GM18861 (cell line): ENCODE results near the gene CELA3B.
"Not testable (repeated sequence)": the region's sequence is repeated elsewhere in the genome, so short reads cannot be mapped to it uniquely, and the experiment has no call there.

Experiments used
- ATAC-seq: cut with Tn5 transposase; IDR thresholded peaks from one replicate; pipeline ENCODE4 v1.9.1; 2021; ENCODE audit not compliant: unreplicated experiment

CELA3B gene

GRCh38 chr1:21942959-21943640, 33.7 kb upstream of the CELA3B start:
- not testable (repeated sequence) for ATAC-seq

DNA sequence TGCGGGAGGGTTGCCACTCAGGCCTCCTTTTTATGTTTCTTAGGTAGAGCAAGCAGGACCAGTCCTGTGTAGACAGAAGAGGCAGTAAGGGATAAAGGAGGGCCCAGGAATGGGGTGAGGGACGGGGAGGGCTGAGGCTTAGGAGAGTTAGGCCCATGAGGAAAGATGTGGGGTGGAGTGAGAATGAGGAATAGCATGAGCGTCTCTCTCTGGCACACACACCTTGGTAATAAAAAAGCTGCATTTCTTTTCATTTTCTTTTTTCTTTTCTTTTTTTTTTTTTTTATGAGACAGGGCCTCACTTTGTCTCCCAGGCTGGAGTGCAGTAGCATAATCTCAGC, 32.1 kb upstream of the CELA3B start:
- no peak for ATAC-seq

DNA sequence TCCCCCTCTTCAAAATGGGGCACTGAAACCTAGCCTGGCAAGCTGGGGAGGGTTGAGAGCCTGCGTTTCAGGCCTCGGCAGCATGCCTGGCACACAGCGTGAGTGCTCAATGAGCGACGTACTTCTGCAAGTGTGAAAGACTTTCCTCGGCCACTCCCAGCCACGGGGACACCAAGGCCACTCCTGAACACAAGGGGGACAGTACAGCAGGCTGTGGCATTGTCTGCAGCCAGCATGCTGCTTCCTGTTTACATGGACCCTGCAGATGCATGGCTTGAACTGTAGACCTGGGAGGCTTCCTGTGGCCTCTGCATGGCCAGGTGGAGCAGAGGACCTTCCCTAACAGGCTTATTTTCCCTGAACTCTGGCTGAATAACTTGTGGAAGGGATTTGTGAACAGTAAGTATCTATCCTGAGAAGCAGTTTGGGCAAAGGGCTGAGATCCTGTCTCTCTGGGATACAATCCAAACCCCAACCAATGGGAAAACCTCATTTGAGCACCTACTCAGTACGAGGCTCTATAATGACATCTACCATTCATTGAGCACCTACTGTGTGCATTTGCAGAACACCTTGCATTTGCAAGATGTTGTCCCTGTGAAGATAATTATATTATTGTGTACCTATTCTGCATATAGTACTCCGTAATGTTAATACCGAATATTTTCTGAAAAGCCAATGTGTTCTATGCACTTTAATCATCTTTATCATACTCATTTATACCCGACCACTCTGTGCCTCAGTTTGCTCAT, 29.8 kb upstream of the CELA3B start:
- no peak for ATAC-seq

DNA sequence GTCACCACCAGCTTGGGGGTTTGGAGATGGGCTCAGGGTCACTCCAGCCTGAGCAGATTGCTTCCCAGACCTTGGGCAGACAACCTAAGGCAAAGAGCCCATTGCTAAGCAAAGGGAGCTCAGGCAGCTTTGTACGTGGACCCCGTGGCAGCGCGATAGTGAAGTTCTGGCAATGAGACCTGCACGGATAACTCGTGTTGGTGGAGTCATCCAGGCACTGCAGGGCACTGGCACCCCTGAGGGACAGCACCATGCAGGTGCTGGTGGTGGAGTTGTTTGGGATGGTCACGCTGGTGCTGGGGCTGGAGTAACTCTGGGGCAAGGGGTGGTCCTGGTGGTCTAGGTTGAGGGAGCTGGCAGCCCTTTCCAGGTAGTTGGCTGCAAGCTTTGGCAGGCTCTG, 26.1 kb upstream of the CELA3B start:
- ATAC-seq: no peak

DNA sequence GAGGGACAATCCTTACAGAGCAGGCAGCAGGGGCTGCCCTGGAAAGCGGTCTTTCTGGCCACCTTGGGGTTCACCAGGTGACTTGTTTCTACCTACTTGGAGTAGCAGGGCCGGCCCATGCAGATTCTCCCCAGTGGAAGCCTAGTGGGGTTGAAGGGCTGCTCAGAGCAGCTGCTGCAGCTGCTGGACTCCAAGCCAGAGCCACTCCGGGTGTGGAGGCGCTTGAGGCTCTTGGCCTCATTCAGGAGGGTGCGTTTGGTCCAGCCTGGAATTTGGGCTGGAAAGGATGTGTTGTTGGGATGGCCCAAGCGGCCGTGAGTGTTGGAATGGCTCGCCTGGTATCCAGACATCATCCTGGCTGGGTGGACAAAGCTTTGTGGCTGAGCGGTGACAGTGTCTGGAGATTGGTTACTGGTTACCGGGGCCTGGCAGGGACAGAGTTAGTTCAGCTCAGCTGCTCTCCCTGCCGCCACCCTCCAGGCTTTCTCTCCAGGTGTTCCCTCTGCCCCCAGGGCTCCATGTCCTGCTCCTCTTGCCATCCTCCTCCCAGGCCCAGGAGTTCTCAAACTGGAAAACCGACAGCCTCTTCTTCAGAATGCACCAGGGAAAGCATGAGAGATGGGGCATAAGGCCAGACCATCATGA, 25.5 kb upstream of the CELA3B start:
- ATAC-seq: no peak

DNA sequence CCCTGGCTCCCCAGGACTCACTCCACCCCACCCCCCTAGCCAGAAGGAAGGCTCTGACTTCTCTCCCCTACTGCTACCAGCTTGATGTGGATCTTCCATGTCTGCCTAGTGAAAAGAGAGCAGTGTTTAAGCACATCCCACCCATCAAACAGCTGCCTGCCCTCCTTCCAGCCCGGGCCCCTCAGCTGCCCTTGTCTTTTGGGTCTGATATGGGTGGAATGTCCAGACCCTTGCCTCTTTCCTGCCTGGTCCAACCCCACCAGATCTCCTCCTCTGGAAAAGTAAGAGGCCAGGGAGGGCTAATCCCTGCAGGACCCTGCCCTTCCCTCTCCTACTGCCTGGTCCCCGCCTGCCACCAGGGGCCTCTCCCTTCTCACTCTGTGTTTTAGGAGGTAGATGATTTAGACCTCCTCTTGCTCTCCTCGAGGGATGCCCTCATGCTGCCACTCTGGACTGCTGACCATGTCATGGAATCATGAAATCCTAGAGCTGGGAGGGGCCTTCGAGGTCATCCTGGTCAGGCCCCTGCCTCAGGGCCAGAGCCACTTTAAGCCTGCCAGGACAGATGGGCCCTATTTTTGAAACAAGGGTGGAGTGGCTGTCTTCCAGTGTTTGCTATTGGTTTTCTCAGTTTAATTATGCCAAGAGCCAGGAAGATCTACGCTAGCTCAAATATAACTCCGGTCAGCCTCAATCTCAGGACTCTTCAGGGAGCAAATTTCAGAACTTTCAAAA, 23.9 kb upstream of the CELA3B start:
- no peak for ATAC-seq

DNA sequence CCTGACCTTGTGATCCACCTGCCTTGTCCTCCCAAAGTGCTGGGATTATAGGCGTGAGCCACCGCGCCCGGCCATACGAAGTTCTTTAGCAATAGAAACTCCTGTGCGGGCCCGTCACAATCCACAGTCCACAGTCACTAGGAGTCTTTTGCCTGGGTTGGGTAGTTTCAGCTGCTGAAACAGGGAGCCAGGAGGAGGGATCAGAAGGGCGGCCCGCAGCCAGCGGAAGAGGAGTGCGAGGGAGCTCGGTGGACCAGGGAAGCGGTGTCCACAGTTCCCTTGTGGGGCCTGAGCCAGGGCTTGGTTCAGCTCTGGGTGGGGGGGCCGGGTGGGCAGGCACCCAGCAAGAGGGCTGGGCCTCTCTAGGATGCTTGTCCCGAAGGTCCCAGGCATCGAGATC, 21.8 kb upstream of the CELA3B start:
- ATAC-seq: no peak

GRCh38 chr1:21955501-21956281, 21.1 kb upstream of the CELA3B start:
- no peak for ATAC-seq

GRCh38 chr1:21956720-21957552, 19.9 kb upstream of the CELA3B start:
- no peak for ATAC-seq

DNA sequence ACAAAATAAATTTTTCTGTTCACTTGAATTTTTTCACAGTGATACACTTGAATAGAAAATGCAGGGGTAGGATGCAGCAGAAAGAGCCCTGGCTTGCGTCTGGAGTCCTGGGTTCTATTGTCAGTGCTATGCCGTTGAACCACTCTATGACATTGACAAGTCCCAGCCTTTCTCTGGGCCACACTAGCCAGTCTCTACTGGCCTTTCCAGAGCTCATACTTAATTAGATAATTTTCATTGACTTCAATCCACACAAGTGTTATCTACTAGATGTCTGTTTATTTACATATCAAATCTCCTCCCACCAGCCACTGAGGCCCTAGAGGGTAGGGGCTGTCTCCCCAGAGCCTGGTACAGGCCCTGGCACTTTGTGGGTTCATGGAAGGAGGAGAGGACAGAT, 15.5 kb upstream of the CELA3B start:
- no peak for ATAC-seq

DNA sequence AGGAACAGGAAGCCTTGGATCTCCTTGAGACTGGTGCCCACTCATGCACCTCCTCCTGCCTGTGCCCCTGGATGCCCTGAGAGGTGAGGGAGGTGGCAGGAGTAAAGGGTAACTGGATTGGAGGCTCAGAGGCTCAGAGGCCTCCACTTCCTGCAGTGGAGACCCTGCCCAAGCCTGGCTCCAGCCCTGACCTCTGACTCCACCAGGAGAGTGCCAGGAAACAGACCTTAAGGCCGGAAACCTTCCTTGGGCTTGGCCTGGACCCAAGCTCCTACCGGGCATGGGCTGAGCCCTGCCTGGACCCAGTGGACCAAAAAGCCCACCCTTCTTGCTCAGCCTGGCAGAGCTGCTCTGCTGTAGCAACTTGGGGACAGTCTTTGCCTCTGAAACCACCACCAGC, 15.0 kb upstream of the CELA3B start:
- ATAC-seq: no peak

GRCh38 chr1:21963477-21964217, 13.2 kb upstream of the CELA3B start:
- no peak for ATAC-seq

DNA sequence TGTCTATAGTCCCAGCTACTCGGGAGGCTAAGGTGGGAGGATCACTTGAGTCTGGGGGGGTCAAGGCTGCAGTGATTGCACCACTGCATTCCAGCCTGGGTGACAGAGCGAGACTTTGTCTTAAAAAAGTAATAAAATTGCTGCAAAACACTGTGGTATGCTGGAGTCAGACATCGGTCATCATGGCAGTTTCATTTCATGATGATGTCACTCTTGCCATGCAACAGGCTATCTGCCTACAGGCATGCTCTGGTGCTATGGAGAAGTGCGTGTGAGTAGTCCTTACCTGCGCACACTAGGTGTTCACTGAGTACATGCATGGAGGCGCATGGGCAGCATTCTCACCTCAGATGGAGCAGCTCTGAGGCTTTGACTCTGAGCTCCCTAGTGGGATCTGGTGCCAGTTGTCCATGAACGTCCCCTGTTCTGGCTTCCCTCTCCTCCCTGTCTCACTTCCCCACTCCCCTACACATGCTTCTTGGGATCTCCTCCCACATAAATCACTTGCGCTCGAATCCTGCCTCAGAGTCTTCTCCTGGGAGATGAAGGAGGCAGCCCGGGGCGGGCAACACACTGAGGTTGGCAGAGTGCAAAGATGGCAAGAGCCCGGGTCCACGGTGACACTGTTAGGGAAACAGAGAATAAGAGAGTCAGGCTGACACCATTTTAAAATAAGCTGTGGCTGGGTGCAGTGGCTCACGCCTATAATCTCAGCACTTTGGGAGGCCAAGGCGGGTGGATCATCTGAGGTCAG, 10.4 kb upstream of the CELA3B start:
- ATAC-seq: no peak

DNA sequence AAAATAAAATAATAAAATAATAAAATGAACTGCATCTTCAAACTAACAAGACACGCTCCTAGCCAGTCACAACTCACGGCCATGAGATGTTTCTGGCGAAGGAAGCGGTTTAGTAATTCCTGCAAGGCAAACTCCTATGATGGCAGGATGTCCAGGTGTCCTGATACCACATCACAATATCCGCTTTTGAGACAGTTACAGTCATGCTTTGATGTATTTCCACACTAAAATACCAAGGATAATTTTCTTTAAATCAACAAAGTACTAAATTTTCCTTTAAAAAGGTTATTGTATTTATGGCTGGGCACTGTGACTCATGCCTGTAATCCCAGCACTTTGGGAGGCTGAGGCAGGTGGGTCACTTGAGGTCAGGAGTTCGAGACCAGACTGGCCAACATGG, 9.6 kb upstream of the CELA3B start:
- not testable (repeated sequence) for ATAC-seq

DNA sequence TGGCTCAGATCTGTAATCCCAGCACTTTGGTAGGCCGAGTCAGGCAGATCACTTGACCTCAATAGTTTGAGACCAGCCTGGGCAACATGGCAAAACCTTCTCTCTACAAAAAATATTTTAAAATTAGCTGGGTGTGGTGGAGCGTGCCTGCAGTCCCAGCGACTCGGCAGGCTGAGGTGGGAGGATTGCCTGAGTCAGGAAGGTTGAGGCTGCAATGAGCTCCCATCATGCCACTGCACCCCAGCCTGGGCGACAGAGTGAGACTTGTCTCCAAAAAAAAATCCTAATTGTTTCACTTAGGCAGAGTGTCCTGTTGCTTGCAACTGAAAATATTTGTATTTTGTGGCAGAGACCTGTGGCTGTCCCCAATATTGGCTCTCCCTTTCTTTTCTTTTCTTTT, 7.8 kb upstream of the CELA3B start:
- ATAC-seq: not testable (repeated sequence)

GRCh38 chr1:21970523-21970922, 6.3 kb upstream of the CELA3B start:
- ATAC-seq: not testable (repeated sequence)

DNA sequence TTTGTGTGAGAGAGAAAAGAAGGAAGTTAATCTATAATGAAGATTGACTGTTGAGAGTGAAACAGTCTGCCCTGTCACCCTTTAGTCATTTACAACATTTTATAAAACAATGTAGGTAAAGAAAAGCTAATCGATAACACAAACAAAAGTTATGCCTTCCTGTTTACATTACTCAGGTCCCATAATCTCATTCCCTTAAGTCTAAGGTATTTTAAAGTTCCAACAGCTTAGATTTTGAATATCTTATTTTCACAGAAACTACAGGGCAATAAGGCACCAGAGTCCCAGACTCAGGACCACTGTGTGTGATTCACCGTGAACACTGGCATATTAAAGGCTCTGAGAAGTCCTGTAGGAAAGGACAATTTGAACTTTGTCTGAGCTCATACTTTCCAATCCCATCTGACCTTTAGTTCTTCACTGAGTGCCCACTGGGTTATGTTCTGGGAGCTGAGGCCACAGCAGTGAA, 3.8 kb upstream of the CELA3B start:
- ATAC-seq: not testable (repeated sequence)

DNA sequence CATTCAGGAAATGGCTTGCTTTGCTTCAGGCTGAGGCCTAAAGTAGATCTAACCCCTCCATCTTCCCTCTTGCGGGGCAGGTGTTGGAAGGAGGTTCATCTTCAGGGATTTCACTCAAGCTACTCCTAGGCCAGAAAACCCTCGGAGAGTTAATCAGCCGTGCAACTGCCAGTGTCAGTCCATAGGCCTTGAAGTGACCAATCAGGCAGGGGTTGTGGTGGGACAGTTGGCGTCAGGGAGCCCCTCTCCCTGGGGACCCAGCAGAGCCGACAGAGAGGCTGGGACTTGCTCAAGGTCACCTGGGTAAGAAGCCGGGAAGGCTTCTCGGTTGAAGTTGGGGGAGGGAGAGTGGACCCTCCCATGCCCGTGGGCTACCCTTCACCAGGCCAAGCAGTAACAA, 2.9 kb upstream of the CELA3B start:
- not testable (repeated sequence) for ATAC-seq
